MM.1S (cell line): ENCODE data around the gene CD44.

Experiments used
- DNase-seq: peaks from one replicate; pipeline ENCODE4 v3.0.0-alpha.2; 2015
- H2AFZ ChIP-seq: fragments of 300-600 bp; sonication (generic); 2 replicates; pipeline ENCODE4 v1.6.0; 2016; ENCODE audit warnings: antibody characterized with exemption, low read length
- H3F3A ChIP-seq: fragments of 300-600 bp; sonication (generic); 2 replicates; pipeline ENCODE4 v1.6.1; 2016; ENCODE audit warnings: mild to moderate bottlenecking, antibody characterized with exemption, low read length, moderate library complexity, mixed read lengths; ENCODE audit not compliant: insufficient read depth
- H3K27ac ChIP-seq: fragments of 300-600 bp; sonication (generic); 2 replicates; pipeline ENCODE4 v1.5.1; 2016; ENCODE audit warnings: mild to moderate bottlenecking, low read length
- H3K27me3 ChIP-seq: fragments of 300-600 bp; sonication (generic); replicated peaks from 2 replicates; pipeline ENCODE4 v1.6.0; 2016; ENCODE audit warnings: low read length; ENCODE audit not compliant: insufficient read depth
- H3K36me3 ChIP-seq: fragments of 300-600 bp; sonication (generic); replicated peaks from 2 replicates; pipeline ENCODE4 v1.6.1; 2016; ENCODE audit warnings: mild to moderate bottlenecking, low read length, mixed read lengths; ENCODE audit not compliant: insufficient read depth
- H3K4me1 ChIP-seq: fragments of 300-600 bp; sonication (generic); 2 replicates; pipeline ENCODE4 v1.6.1; 2016; ENCODE audit warnings: low read length, mixed read lengths
- H3K4me2 ChIP-seq: fragments of 300-600 bp; sonication (generic); 2 replicates; pipeline ENCODE4 v1.6.0; 2016; ENCODE audit warnings: low read depth, low read length
- H3K4me3 ChIP-seq: fragments of 300-600 bp; sonication (generic); 2 replicates; pipeline ENCODE4 v1.5.1; 2016; ENCODE audit warnings: low read length, mixed read lengths
- H3K79me2 ChIP-seq: fragments of 300-600 bp; sonication (generic); 2 replicates; pipeline ENCODE4 v1.6.1; 2016; ENCODE audit warnings: mixed run types, low read length, mixed read lengths
- H3K9ac ChIP-seq: fragments of 300-600 bp; sonication (generic); 2 replicates; pipeline ENCODE4 v1.6.1; 2016; ENCODE audit warnings: low read length, mixed read lengths
- H3K9me2 ChIP-seq: fragments of 300-600 bp; sonication (generic); replicated peaks from 2 replicates; pipeline ENCODE4 v1.6.1; 2016; ENCODE audit warnings: mild to moderate bottlenecking, low read length, mixed read lengths; ENCODE audit not compliant: insufficient read depth
- H3K9me3 ChIP-seq: fragments of 300-600 bp; sonication (generic); replicated peaks from 2 replicates; pipeline ENCODE4 v1.6.1; 2016; ENCODE audit warnings: mild to moderate bottlenecking, low read length, mixed read lengths; ENCODE audit not compliant: insufficient read depth
- H4K20me1 ChIP-seq: fragments of 300-600 bp; sonication (generic); 2 replicates; pipeline ENCODE4 v1.6.1; 2016; ENCODE audit warnings: mild to moderate bottlenecking, low read length, moderate library complexity, mixed read lengths; ENCODE audit not compliant: insufficient read depth
- EZH2 ChIP-seq: fragments of 300-600 bp; sonication (generic); optimal IDR thresholded peaks from 2 replicates; pipeline ENCODE3; 2017; ENCODE audit warnings: low read depth, mild to moderate bottlenecking, antibody characterized with exemption, low read length, mixed read lengths
- EZH2phosphoT487 ChIP-seq: fragments of 300-600 bp; sonication (generic); IDR thresholded peaks from 2 replicates; pipeline ENCODE4 v1.6.1; 2018; ENCODE audit warnings: antibody characterized with exemption, low read length
- TF ChIP-seq, protein P1 (sequence below): fragments of 300-600 bp; sonication (generic); IDR thresholded peaks from 2 replicates; pipeline ENCODE4 v1.5.1; 2016; ENCODE audit warnings: antibody characterized with exemption, low read length, mixed read lengths

The CD44 gene

DNA sequence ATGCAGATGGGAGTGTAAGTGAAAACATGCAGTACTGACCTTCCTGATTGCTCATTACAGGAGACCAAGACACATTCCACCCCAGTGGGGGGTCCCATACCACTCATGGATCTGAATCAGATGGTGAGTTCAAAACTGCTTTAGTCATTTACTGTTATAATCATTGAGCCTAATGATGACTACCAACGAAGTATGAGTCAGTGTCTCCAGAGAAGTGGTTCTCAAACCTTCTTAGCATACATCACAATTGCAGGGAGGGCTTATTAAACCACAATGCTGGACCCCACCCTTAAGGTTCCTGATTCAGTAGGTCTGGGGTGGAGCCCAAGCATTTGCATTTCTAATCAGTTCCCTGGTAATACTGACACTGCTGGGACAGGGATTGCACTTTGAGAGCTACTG is 75.8 kb downstream of the CD44 start:
- Histone ChIP-seq H3K4me1 (no peaks in the 10 kb centered on the region), H3K9me2 (no peaks in the 10 kb centered on the region), H3K36me3 (peaks cover 6% of the 10 kb centered on the region), H3K27me3 (no peaks in the 10 kb centered on the region), H3K27ac (no peak overlapping the region), H3K4me3 (no peak overlapping the region), H3K9me3 (no peaks in the 10 kb centered on the region), H2AFZ (no peak overlapping the region), H3K79me2 (0 out of 2 replicates have a peak, but pooled peaks cover 14% of the 10 kb centered on the region), H3K4me2 (no peak overlapping the region), H3K9ac (no peak overlapping the region), H3F3A (0 out of 2 replicates have a peak, but pooled peaks cover 5% of the 10 kb centered on the region), H4K20me1 (no peaks in the 10 kb centered on the region)
- DNase-seq, result no peak
- TF ChIP-seq, protein P1, sequence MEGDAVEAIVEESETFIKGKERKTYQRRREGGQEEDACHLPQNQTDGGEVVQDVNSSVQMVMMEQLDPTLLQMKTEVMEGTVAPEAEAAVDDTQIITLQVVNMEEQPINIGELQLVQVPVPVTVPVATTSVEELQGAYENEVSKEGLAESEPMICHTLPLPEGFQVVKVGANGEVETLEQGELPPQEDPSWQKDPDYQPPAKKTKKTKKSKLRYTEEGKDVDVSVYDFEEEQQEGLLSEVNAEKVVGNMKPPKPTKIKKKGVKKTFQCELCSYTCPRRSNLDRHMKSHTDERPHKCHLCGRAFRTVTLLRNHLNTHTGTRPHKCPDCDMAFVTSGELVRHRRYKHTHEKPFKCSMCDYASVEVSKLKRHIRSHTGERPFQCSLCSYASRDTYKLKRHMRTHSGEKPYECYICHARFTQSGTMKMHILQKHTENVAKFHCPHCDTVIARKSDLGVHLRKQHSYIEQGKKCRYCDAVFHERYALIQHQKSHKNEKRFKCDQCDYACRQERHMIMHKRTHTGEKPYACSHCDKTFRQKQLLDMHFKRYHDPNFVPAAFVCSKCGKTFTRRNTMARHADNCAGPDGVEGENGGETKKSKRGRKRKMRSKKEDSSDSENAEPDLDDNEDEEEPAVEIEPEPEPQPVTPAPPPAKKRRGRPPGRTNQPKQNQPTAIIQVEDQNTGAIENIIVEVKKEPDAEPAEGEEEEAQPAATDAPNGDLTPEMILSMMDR, result no peak
- TF ChIP-seq EZH2 (no peak), EZH2phosphoT487 (no peak)

DNA sequence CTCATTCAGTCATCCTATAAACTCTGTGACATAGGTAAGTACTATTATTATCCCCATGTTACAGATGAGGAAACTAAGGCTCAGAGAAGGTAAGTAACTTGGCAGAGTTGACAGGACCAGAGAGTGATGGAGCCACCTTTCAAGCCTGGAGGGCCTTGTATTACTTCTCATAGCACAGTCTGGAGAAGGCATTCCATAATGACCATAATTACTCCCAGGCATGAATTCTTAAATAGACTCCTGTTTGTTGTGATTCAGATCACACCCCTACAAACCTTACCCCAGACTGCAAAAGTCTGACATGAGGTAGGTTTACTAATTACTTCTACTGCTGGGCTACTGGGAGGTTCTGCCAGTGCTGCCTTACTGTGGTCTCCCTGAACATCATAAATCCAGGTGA is 77.0 kb downstream of the CD44 start:
- Histone ChIP-seq H3K4me2 (no peak overlapping the region), H3K79me2 (0 out of 2 replicates have a peak, but pooled peaks cover 11% of the 10 kb centered on the region), H3K9me2 (no peaks in the 10 kb centered on the region), H3K27me3 (no peaks in the 10 kb centered on the region), H3K27ac (no peak overlapping the region), H3K4me1 (no peaks in the 10 kb centered on the region), H3K9me3 (no peaks in the 10 kb centered on the region), H4K20me1 (no peaks in the 10 kb centered on the region), H3K4me3 (no peak overlapping the region), H3K9ac (no peak overlapping the region), H3F3A (0 out of 2 replicates have a peak, but pooled peaks cover 5% of the 10 kb centered on the region), H3K36me3 (peaks cover 7% of the 10 kb centered on the region; the same call in 1 of the 2 replicates), H2AFZ (no peak overlapping the region)
- no peak for DNase-seq
- TF ChIP-seq, protein P1, result no peak
- no peak for TF ChIP-seq EZH2phosphoT487
- TF ChIP-seq EZH2, result no peak

DNA sequence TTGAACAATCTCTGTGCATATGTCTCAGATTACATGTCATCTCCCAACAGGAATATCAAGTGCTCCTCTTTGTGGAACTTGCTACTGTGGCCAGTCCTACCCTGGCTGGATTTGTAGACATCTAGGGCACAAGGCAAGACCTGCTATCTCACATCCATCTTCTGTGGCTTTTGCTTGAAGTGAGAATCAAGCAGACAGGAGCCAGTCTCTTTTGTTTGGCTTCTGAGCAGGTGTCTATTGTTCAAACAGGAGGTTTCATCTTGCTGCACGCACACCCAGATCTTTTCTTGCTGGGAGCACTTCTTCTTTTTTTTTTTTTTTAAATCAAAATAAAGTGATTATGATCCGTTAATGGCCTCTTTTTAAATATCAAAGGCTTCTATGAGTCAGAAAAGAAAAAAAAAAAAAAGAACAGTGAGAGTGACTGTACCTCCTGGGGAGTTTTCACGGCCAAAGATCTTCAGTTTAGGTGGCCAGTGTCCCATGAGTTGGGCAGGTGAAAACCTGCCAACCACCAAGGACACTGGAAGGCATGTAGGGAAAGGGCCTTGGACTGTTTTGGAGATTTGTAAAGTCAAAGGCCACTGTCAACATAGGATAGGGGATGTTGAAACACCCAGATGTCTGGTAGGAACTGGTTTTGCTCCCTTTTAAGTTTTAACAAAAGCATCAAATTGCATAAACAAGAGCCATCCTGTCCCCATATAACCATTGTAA is 78.1 kb downstream of the CD44 start:
- H3K4me2 ChIP-seq, result no peak overlapping the region
- 0 out of 2 replicates have a peak, but pooled peaks cover 7% of the 10 kb centered on the region for H3K79me2 ChIP-seq
- H2AFZ ChIP-seq, result no peak overlapping the region
- peaks cover 9% of the 10 kb centered on the region; the same call in 1 of the 2 replicates for H3K36me3 ChIP-seq
- no peak overlapping the region for H3K27ac ChIP-seq
- no peaks in the 10 kb centered on the region for H3K9me3 ChIP-seq
- H3K4me1 ChIP-seq, result no peaks in the 10 kb centered on the region
- no peak overlapping the region for H3K4me3 ChIP-seq
- H4K20me1 ChIP-seq, result no peaks in the 10 kb centered on the region
- no peaks in the 10 kb centered on the region for H3K27me3 ChIP-seq
- no peak for TF ChIP-seq EZH2phosphoT487
- no peak for TF ChIP-seq EZH2
- TF ChIP-seq, protein P1, result no peak
- H3K9me2 ChIP-seq, result no peaks in the 10 kb centered on the region
- no peak overlapping the region for H3K9ac ChIP-seq
- DNase-seq, result no peak
- 0 out of 2 replicates have a peak, but pooled peaks cover 5% of the 10 kb centered on the region for H3F3A ChIP-seq
